Osteocyte (in vitro differentiated cells): ENCODE results near the gene MOGAT3. TPM values are rescaled to one million over a fixed set of nuclear protein-coding genes. Genes with fewer than 3 reads are reported as not detected.

Experiments
- DNase-seq: peaks from one replicate; pipeline ENCODE4 v3.0.0; 2021; ENCODE audit warnings: mixed read lengths; ENCODE audit not compliant: unreplicated experiment; ENCODE audit errors: extremely low spot score
- H3K27ac Mint-ChIP-seq: one replicate; pipeline ENCODE4 v1.8.0; 2021; ENCODE audit warnings: mild to moderate bottlenecking, mixed read lengths; ENCODE audit not compliant: unreplicated experiment
- H3K27me3 Mint-ChIP-seq: one replicate; pipeline ENCODE4 v1.8.0; 2021; ENCODE audit warnings: mixed read lengths; ENCODE audit not compliant: unreplicated experiment
- H3K36me3 Mint-ChIP-seq: one replicate; pipeline ENCODE4 v1.8.0; 2021; ENCODE audit warnings: mixed read lengths; ENCODE audit not compliant: unreplicated experiment
- H3K4me1 Mint-ChIP-seq: one replicate; pipeline ENCODE4 v1.8.0; 2021; ENCODE audit warnings: mixed read lengths; ENCODE audit not compliant: unreplicated experiment
- H3K4me3 Mint-ChIP-seq: one replicate; pipeline ENCODE4 v1.8.0; 2021; ENCODE audit warnings: mild to moderate bottlenecking, moderate library complexity, mixed read lengths; ENCODE audit not compliant: unreplicated experiment
- H3K9me3 Mint-ChIP-seq: one replicate; pipeline ENCODE4 v1.8.0; 2021; ENCODE audit warnings: mixed read lengths; ENCODE audit not compliant: unreplicated experiment
- total RNA-seq: library from RNA; stranded (reverse); gene quantifications from 2 replicates; pipeline ENCODE4 v1.2.1, GENCODE V29; 2021
- TF ChIP-seq, protein P1 (sequence below): fragments of 200-600 bp; sonication (generic); IDR thresholded peaks from 2 replicates; pipeline ENCODE4 v1.5.0; 2021; ENCODE audit warnings: antibody characterized with exemption, mild to moderate bottlenecking, moderate library complexity

Gene MOGAT3
- total RNA-seq, 1 donor from 2014 or later = not detected

- peaks cover 52% of the 10 kb centered on the region for H3K4me1 Mint-ChIP-seq
- TF ChIP-seq, protein P1, sequence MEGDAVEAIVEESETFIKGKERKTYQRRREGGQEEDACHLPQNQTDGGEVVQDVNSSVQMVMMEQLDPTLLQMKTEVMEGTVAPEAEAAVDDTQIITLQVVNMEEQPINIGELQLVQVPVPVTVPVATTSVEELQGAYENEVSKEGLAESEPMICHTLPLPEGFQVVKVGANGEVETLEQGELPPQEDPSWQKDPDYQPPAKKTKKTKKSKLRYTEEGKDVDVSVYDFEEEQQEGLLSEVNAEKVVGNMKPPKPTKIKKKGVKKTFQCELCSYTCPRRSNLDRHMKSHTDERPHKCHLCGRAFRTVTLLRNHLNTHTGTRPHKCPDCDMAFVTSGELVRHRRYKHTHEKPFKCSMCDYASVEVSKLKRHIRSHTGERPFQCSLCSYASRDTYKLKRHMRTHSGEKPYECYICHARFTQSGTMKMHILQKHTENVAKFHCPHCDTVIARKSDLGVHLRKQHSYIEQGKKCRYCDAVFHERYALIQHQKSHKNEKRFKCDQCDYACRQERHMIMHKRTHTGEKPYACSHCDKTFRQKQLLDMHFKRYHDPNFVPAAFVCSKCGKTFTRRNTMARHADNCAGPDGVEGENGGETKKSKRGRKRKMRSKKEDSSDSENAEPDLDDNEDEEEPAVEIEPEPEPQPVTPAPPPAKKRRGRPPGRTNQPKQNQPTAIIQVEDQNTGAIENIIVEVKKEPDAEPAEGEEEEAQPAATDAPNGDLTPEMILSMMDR = no peak
- no peaks in the 10 kb centered on the region for H3K9me3 Mint-ChIP-seq
- H3K36me3 Mint-ChIP-seq = no peaks in the 10 kb centered on the region
- H3K27ac Mint-ChIP-seq = no peak overlapping the region
- no peak overlapping the region for H3K4me3 Mint-ChIP-seq
- no peak for DNase-seq
- peaks cover 66% of the 10 kb centered on the region for H3K27me3 Mint-ChIP-seq
These were observed 34.3 kb downstream of the MOGAT3 start for GRCh38 chr7:101166648-101166908.

DNA sequence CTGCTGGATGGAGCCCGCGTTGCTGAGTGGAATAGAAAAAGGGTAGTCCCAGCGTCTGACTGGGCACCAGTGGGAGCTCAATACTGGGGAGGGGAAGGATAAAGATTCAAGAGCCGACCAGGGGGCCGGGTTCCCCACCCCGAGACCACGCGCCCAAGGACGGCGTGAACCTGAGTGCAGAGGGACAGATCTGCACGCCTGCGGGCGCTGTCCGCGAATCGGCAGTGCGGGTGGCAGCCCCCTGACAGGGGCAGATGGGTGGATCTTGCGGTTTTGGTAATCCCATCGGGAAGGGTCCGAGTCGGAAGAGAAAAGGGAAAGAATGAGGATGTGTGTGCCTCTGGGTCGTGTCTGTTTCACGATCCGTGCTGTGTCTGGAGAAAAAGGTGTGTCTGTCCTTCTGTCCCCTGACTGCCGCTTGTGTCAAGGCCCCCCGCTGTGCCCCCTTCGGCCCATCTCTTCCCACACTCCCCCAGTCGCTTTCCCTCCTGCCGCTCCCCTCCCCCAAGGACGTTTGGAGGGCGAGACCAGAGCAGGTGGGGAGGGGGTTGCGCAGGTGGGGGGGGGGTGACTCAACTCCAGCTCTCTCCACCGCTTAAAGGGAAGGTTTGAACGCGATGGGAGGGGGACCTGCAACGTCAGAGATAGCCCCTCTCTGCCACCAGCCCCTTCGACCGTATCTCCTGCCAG lies 34.7 kb downstream of the MOGAT3 start:
- Mint-ChIP-seq H3K27ac (no peak overlapping the region), H3K36me3 (peaks cover 2% of the 10 kb centered on the region), H3K4me3 (peak overlapping the region; percentile 74), H3K4me1 (peaks cover 47% of the 10 kb centered on the region), H3K9me3 (no peaks in the 10 kb centered on the region), H3K27me3 (peaks cover 61% of the 10 kb centered on the region)
- DNase-seq = no peak
- TF ChIP-seq, protein P1 = no peak

GRCh38 chr7:101165075-101165957 lies 35.5 kb downstream of the MOGAT3 start, which contains the start of gene VGF:
VGF (minus strand) TSS chr7:101165569; CDS start chr7:101164843, 726 bp downstream.
- peaks cover 43% of the 10 kb centered on the region for H3K4me1 Mint-ChIP-seq
- H3K27ac Mint-ChIP-seq = no peak within 1 kb of the TSS
- no peaks in the 10 kb centered on the region for H3K9me3 Mint-ChIP-seq
- peak; percentile 95 for DNase-seq
- TF ChIP-seq, protein P1 = no peak
- peak within 1 kb of the TSS; percentile 74 for H3K4me3 Mint-ChIP-seq
- peaks cover 3% of the 10 kb centered on the region for H3K36me3 Mint-ChIP-seq
- H3K27me3 Mint-ChIP-seq = peaks cover 54% of the 10 kb centered on the region

DNA sequence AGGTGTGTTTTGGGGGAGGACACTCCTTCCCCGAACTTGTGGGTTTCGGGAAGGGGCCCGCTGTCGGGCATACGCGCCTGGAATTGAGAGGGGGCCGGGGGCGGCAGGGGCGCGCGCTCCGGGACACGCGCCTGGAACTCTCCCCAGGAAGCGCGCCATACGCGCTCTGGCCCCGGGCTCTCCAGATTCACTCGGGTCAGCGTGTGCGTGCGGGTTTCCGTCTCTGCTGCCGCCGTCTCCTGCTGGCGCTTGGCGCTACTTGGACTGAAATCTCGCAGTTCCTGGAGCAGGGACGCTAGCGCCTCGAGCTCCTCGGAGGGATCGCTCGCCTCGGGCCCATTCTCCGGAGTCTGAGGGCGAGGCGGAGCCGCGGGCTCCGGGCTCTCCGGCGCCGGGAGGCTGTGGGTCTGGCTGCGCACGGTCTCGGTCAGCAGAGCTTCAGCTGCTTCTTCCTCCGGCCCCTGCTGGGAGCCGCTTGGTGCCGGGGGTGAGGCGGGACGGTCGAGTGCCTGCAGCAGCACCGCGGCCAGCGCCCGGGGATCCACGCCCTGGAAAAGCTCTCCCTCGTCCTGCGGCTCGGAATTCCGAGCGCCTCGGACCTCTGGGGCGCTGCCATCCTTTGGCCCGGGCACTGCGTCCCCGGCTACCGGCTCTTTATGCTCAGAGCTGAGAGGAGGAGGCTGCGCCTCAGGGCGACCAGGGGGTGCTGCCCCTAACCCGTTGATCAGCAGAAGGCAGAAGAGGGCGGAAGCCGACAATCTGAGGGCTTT lies 36.6 kb downstream of the MOGAT3 start:
- peak; percentile 89 for DNase-seq
- Mint-ChIP-seq H3K4me3 (peak overlapping the region; percentile 53), H3K4me1 (peaks cover 36% of the 10 kb centered on the region), H3K9me3 (no peaks in the 10 kb centered on the region), H3K27me3 (peaks cover 43% of the 10 kb centered on the region), H3K36me3 (peaks cover 7% of the 10 kb centered on the region), H3K27ac (no peak overlapping the region)
- TF ChIP-seq, protein P1 = no peak
